ENCODE measurements around the gene LRP1.

Gene LRP1

GRCh38 chr12:57110104-57111030 lies 17.9 kb upstream of the LRP1 start:
- peak; percentile 48 for DNase-seq (ENCODE audit: low spot score)
- TF ChIP-seq CTCF (conservative IDR thresholded peaks at IDR 0.05; ENCODE audit: low read depth) = no peak
- ChIA-PET POLR2A (ENCODE audit: low non-redundant PET) (interaction anchor here (0.9 to 3.0 kb wide), 10 partner anchors 13 to 119 kb away, joined by 3 to 37 read pairs (median 10); partner anchors contain the start of genes LRP1, NAB2 and NEMP1), CTCF (interaction anchor here (0.9 to 2.6 kb wide), 6 partner anchors 20 to 102 kb away, joined by 3 to 35 read pairs (median 4); no protein-coding TSS in a partner anchor)
- H3K27ac ChIP-seq = peak overlapping the region; percentile 100

DNA sequence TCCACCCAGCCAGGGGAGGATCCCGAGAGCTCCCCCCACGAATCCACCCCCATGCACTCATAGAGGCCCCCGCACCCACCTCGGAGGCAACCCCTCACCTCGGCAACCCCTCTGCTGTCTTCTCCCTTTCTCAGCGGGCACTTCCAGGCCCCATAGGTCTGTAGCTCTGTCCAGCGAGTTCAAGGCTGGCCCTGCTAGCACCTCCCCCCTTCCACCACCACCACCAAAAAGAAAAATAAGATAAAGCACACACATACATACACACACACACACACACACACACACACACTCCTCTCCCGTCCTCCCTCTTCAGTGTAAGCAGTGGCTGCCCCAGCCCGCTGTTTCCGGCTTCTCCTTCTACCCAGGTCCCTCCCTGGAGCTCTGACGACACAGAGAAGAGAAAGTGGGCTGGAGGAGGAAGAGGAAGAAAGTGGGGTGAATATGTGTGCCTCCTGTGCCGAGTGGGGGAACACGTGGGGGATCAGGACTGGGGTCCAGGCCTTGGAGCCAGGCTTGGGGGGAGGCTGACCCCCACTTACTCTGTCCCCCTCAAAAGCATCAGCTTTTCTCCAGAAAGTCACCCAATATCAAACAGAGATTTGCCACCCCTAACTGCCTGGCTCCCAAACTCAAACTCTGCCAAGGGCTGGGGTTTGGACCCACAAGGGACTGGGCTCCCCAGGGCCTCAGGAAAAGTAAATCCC lies 17.1 kb upstream of the LRP1 start, which contains the start of gene STAT6:
TSS of gene STAT6 (minus strand) at position 332 of the 704 bp plus-strand sequence. CDS start 3,084 bp downstream, outside the sequence.
- DNase-seq (ENCODE audit: low spot score) = peak; percentile 68
- H3K27ac ChIP-seq = peak within 1 kb of the TSS; percentile 100

DNA sequence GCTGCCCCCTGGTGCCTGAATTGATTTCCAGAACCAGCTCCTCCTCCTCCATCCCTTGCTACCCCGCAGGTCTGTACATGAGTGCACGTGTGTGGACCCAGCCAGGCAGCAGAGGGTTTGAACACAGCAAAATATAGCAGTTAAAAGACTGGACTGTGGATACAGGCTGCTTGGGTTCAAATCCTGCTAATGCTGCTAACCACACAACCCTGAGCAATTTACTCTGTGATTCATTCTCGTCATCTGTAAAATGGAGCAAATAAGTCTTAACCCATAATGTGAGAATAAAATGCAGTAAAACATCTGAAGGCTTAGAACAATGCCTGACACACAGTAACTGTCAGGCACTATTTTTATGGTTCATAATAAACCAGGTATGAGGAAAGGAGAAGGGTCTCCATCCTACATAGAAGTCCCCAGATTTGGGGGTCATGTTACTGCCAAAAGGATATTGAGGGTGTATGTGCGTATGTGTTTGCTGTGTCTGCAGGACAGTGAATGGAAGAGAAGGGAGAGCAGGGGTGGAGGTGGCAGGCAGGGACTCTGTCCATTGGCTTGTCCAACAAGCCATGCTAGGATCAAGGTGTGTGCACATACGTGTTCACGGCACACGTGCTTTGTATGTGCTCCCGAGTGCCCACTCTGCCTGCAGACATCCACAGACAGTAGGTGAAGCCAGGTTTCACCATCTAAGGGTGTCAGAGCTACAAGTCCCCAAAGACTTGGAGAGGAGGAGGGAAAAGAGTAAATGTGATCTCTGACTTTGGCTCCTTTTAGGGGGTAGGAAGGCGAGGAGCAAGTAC lies 15.6 kb upstream of the LRP1 start:
- POLR2A ChIA-PET (ENCODE audit: low non-redundant PET) = interaction anchor here (0.6 to 3.0 kb wide), 14 partner anchors 14 to 130 kb away, joined by 3 to 37 read pairs (median 8); partner anchors contain the start of genes LRP1, NAB2, NEMP1 and TAC3
- peak overlapping the region; percentile 100 for H3K27ac ChIP-seq
- CTCF ChIA-PET = interaction anchor here (0.5 to 2.6 kb wide), 31 partner anchors 9 to 420 kb away, joined by 3 to 35 read pairs (median 4); partner anchors contain the start of genes LRP1, NEMP1 and ZBTB39
- DNase-seq (ENCODE audit: low spot score) = no peak
- peak; percentile 76 for TF ChIP-seq CTCF (conservative IDR thresholded peaks at IDR 0.05; ENCODE audit: low read depth)

More for the DNA sequence above, 17.1 kb upstream of the LRP1 start, which contains the start of gene STAT6:
- CTCF ChIA-PET = interaction anchor here (0.8 to 2.6 kb wide), 16 partner anchors 12 to 107 kb away, joined by 3 to 35 read pairs (median 5); no protein-coding TSS in a partner anchor
- POLR2A ChIA-PET (ENCODE audit: low non-redundant PET) = interaction anchor here (0.9 to 3.0 kb wide), 15 partner anchors 8 to 118 kb away, joined by 3 to 37 read pairs (median 9); partner anchors contain the start of genes LRP1, NAB2 and NEMP1
- TF ChIP-seq CTCF (conservative IDR thresholded peaks at IDR 0.05; ENCODE audit: low read depth) = no peak; the same call in 1 of the 2 replicates

DNA sequence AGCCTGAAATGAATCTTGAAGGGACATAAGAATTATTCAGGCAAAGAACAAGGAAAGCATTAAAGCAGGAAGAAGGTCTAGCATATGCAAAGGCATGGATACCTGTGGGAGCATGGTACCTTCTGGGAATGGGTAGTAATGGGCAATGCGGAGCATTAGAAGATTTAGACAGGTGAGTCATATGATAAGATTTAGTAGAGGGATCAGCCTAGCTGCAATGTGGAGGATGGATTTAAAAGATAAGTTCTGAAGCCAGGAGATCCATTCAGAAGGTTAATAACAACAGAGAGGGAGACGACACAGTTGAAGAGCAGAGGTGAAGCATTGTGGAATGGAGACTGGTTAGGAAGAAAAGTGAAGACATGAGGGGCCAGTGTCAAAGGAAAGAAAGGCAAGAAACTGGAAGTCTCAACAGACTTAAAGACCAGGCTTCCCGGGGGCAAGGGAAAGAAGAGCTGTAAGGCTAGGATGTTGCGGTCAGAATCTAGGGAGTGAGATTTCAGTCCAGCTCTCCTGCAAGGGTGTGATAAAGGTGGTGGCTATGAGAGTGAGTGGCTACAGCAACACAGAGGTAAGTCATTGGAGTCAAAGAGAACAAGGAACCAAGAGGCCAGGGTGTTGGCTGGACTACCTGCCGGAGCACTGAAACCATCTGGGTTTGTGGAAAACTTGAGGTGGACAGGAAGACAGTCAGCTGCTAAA lies 11.6 kb upstream of the LRP1 start:
- DNase-seq (ENCODE audit: low spot score) = no peak
- no peak for TF ChIP-seq CTCF (conservative IDR thresholded peaks at IDR 0.05; ENCODE audit: low read depth)
- ChIA-PET CTCF (interaction anchor here (0.6 to 1.0 kb wide), 2 partner anchors 65 to 97 kb away, joined by 4 read pairs; no protein-coding TSS in a partner anchor), POLR2A (ENCODE audit: low non-redundant PET) (interaction anchor here (0.8 kb wide), 1 partner anchor 10 kb away, joined by 3 read pairs; no protein-coding TSS in a partner anchor)
- H3K27ac ChIP-seq = no peak overlapping the region

GRCh38 chr12:57118711-57119271 lies 9.5 kb upstream of the LRP1 start:
- no peak for TF ChIP-seq CTCF (conservative IDR thresholded peaks at IDR 0.05; ENCODE audit: low read depth)
- POLR2A ChIA-PET (ENCODE audit: low non-redundant PET) = no interaction called here
- CTCF ChIA-PET = interaction anchor here (0.8 to 1.4 kb wide), 2 partner anchors 57 to 121 kb away, joined by 3 to 4 read pairs; no protein-coding TSS in a partner anchor
- peak overlapping the region; percentile 78 for H3K27ac ChIP-seq
- peak; percentile 46 for DNase-seq (ENCODE audit: low spot score)

Measured in RWPE1 (cell line).